ENCODE measurements around the gene ZNF263.
A peak's percentile ranks its signal among the peaks of the same experiment; 100 is the strongest.
"Not testable (repeated sequence)": the region's sequence is repeated elsewhere in the genome, so short reads cannot be mapped to it uniquely, and the experiment has no call there.

Gene ZNF263

GRCh38 chr16:3268294-3268693 lies 15.0 kb upstream of the ZNF263 start:
- no peak for DNase-seq

GRCh38 chr16:3270718-3271117 lies 12.6 kb upstream of the ZNF263 start:
- DNase-seq: not testable (repeated sequence)

GRCh38 chr16:3271281-3271680 lies 12.0 kb upstream of the ZNF263 start:
- not testable (repeated sequence) for DNase-seq

- DNase-seq: no peak
Measured at GRCh38 chr16:3274490-3274889, 8.8 kb upstream of the ZNF263 start.

- no peak for DNase-seq
Measured at GRCh38 chr16:3274947-3275346, 8.3 kb upstream of the ZNF263 start.

GRCh38 chr16:3276679-3277078 lies 6.6 kb upstream of the ZNF263 start:
- DNase-seq: no peak

- no peak for DNase-seq
Measured at GRCh38 chr16:3281222-3281820, 2.0 kb upstream of the ZNF263 start.

GRCh38 chr16:3282103-3282729 lies 1.1 kb upstream of the ZNF263 start:
- DNase-seq: no peak

GRCh38 chr16:3283543-3284447 lies 504 bp downstream of the ZNF263 start:
- DNase-seq: no peak

GRCh38 chr16:3285131-3285530 lies 1.8 kb downstream of the ZNF263 start:
- DNase-seq: no peak

GRCh38 chr16:3289998-3290673 lies 6.8 kb downstream of the ZNF263 start:
- DNase-seq: no peak

- DNase-seq: no peak
Measured at GRCh38 chr16:3292604-3293003, 9.3 kb downstream of the ZNF263 start.

- no peak for DNase-seq
Measured at GRCh38 chr16:3295209-3295608, 11.9 kb downstream of the ZNF263 start.

- DNase-seq: no peak
Measured at GRCh38 chr16:3295783-3296182, 12.5 kb downstream of the ZNF263 start.

- DNase-seq: no peak
Measured at GRCh38 chr16:3304370-3304769, 21.1 kb downstream of the ZNF263 start.

GRCh38 chr16:3305109-3306068 lies 22.1 kb downstream of the ZNF263 start, which contains the start of the genes TIGD7 and ZNF75A:
Gene TIGD7, minus strand, starts transcription at chr16:3305430. Its CDS starts 4,816 bp downstream, at chr16:3300614.
Gene ZNF75A, plus strand, starts transcription at chr16:3305497. Its CDS starts 2,932 bp downstream, at chr16:3308429.
- DNase-seq: peak; percentile 83

GRCh38 chr16:3306078-3306477 lies 22.8 kb downstream of the ZNF263 start:
- DNase-seq: no peak

- no peak for DNase-seq
Measured at GRCh38 chr16:3311496-3311895, 28.2 kb downstream of the ZNF263 start.

- no peak for DNase-seq
Measured at GRCh38 chr16:3317315-3317999, 34.2 kb downstream of the ZNF263 start.

GRCh38 chr16:3321816-3322215 lies 38.5 kb downstream of the ZNF263 start:
- no peak for DNase-seq

GRCh38 chr16:3327514-3327913 lies 44.2 kb downstream of the ZNF263 start:
- DNase-seq: no peak

Data from central memory CD4-positive, alpha-beta T cell (primary cell).